NCI-H748 treated with DMSO at 0.1 percent for 48 hours (cell line): Measurements from ENCODE around the gene PDE11A.
"Not testable (repeated sequence)": the region's sequence is repeated elsewhere in the genome, so short reads cannot be mapped to it uniquely, and the experiment has no call there.

ENCODE experiments used
- DNase-seq: peaks from one replicate; lab custom pipeline; 2025; lab: John Stamatoyannopoulos, UW

PDE11A gene

DNA sequence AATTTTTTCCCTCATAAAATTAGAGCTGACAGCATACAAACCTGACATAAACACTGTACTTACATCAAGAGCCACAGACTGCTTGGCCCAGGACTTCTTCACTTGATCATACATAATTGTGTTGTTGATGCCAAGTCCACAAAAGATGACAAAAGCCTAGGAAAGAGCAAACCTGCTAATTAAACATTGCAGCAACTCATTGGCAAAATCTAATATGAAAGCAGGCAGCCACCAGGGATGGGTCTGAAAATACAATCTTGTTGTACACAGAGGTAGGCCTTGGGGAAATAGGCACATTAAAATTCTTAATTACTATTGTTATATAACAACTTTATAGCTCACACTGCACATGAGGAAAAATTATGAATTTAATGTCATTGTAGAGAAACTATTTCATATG lies 255.8 kb downstream of the PDE11A start:
- no peak for DNase-seq

- DNase-seq: no peak
Measured at GRCh38 chr2:177812713-177813396, 259.7 kb downstream of the PDE11A start.

DNA sequence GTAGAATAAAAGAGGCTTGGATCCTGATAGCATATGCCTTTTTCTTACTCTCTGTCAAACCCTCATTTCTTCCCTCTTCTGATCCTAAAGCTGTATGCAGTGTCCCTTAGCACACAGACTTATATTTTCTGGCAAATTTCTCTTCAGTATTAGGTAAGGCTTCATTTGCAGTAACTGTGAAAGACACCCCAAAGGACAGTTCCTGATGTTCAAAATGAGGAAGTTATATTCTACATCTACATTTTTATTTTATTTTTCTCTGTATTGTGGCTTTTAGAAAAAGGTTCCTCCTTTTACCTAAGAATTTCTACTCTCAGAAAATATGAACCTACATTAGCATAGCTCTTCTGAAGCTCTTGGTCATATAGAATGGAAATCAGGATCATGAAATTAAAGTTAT lies 261.7 kb downstream of the PDE11A start:
- no peak for DNase-seq

DNA sequence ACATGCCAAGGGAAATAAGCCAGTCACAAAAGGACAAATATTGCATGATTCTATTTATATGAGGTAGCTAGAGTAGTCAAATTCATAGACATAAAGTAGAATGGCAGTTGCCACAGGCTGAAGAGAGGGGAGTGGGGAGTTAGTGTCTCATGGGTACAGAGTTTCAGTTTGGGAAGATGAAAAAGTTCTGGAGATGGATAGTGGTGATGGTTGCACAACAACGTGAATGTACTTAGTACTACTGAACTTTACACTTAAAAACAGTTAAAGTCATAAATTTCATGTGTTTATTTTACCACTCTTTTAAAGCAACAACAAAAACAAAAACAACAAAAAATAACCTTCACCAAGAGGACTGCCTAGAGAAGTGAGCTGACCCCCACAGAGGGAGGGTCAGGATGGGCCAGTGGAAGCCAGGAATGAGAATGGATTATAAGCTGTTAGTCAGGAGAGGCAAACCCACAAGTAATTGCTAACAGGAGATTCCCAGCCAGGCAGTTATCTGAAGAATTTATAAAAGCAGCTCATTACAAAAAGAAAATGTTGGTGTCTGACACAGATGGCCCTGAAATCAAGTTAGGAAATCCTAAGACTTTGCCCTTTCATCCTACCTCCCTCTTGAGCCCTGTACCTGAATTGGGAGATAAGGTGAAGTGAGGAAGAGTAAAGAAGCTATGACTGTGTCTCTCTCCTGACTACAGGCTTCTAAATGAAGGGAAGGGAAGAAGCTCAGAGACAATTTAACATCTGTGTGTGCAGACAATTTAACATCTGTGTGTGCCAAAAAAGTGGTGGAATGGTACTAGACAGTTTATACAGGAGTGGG lies 263.4 kb downstream of the PDE11A start:
- no peak for DNase-seq

- DNase-seq: no peak
Measured at GRCh38 chr2:177806025-177806424, 266.6 kb downstream of the PDE11A start.

- DNase-seq: peak; percentile 24
Measured at GRCh38 chr2:177799531-177799930, 273.0 kb downstream of the PDE11A start.

DNA sequence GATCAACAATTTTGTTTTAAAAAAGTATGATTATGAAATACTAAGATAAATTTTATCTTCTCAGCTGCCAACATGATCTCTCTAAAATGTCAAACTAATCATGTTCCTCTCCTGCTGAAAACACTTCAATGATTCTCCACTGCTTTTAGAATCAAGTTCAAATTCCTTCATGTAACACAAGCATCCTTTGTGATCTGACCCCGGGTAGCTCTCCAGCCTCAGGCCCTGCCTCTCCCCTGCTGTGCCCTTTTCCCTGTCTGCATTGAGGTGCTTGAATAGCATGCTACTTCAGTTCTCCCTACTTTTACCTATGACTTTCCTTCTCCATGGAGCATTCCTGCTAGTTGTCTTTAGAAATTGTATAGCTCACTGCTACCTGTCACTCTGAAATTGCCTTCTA lies 274.8 kb downstream of the PDE11A start:
- DNase-seq: no peak

DNA sequence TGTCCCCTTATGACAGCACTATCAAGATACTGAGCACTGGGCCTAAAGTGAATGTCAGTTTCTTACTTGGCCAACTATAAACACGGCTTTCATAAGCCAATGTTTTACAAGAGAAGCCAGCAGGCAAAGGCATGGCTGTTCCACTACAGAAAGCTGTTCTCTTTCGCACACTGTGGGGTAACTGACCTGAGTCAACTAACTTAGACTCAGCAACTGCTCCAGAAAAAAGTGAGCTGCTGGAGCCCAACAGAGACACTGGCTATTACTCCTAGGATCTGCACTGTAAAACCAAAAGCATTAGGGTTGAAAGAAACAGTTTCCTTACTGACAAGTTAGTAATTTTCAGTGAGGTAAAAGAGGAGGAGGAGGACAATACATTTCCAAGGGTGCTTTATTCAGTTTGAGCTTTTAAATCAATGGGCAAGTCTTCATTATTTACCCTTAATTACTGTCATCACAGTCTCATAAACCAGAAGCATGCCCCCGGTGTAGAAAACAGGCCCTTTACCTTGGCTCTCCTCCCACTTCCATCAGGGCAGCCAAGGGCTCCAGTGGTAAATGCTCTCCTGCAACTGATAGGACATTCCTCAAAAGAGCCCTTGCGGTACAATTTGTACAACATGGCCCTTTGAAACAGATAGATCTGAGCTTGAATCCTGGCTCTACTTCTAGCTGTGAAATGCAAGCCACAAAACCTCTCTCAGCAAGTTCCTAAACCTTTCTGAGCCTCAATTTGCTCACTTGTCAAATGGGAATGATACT lies 275.7 kb downstream of the PDE11A start:
- DNase-seq: no peak

DNA sequence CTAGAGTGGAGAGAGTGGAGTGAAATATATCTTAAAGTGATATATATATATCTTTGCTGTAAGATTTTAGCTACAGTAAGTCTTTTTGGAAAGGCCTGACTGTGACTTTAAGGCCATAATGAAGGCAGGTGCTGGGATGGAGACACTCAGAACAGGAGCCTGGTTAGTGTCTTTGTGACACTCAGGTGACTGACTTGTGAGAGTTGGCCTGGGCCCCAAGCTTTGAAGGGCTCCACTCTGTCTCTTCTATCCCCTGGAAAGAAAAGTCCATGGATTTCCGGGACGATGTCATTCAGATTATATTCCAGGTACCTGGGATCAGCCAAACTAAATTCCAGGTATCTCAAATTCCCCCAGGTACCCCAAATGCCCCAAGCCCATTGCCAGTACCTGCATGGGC lies 276.6 kb downstream of the PDE11A start:
- no peak for DNase-seq

- DNase-seq: not testable (repeated sequence)
Measured at GRCh38 chr2:177785143-177785542, 287.4 kb downstream of the PDE11A start.

DNA sequence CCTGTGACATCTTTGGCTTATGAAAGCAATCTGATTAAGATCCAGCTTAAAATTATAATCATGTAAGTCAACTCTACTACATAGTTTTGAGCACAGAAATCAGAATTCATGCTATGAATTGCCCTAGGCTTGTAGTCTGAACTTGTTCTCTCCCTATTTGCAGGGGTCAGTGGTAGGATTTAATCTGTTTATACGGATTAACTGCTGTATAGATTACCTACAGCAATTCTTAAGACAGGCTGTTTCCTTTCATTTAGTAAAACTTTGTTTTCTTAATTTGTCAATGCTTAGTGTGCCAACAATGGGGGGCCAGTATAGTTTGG lies 287.9 kb downstream of the PDE11A start:
- no peak for DNase-seq

GRCh38 chr2:177783835-177784744 lies 288.5 kb downstream of the PDE11A start:
- no peak for DNase-seq

GRCh38 chr2:177783091-177783490 lies 289.5 kb downstream of the PDE11A start:
- no peak for DNase-seq

- DNase-seq: no peak
Measured at GRCh38 chr2:177782613-177783012, 290.0 kb downstream of the PDE11A start.

DNA sequence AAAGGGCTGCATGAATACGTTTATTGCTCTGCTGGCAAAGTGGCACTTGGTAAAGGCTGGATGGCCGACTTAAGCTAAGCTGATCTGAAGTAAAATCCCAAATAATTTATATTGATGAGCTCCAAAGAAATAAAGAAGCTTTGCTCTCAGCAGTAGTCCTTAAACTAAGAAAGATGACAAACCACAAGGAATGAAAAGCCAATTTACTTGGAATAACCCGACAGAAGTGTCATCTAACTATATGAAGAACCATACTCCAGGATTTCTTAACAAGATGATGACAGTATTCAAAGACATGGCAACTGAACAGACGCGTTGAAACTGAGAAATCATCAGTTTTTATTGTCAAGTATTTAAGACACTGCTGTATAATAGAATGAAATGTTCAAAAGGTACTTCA lies 294.1 kb downstream of the PDE11A start:
- DNase-seq: no peak

- DNase-seq: no peak
Measured at GRCh38 chr2:177772529-177772928, 300.0 kb downstream of the PDE11A start.

DNA sequence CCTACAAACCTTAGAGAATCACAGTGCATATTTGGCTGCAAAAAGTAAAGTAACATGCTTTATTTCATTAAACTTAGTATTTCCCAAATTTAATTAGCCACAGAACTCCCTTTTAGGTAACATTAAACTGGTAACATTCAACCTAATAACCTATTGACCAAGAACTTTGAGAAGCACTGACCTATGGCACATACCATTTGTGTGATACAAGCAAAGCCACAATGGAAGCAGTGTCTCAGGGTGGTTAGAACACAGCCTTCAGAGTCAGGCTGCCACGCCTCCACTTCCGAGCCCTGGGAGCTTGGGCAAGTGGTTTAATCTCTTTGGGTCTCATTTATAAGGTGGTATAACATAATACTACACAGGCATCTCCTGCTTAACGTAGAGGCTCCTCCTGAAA lies 301.4 kb downstream of the PDE11A start:
- no peak for DNase-seq

GRCh38 chr2:177767768-177768167 lies 304.8 kb downstream of the PDE11A start:
- no peak for DNase-seq

- DNase-seq: no peak
Measured at GRCh38 chr2:177765698-177766097, 306.9 kb downstream of the PDE11A start.

- peak; percentile 73 for DNase-seq
Measured at GRCh38 chr2:177763531-177764265, 308.9 kb downstream of the PDE11A start.

GRCh38 chr2:177759443-177759842 lies 313.1 kb downstream of the PDE11A start:
- DNase-seq: no peak
